ENCODE measurements around the gene LYPLA2. TPM values are rescaled to one million over a fixed set of nuclear protein-coding genes. Genes with fewer than 3 reads are reported as not detected.
"Not testable (repeated sequence)": the region's sequence is repeated elsewhere in the genome, so short reads cannot be mapped to it uniquely, and the experiment has no call there.

Gene LYPLA2
- total RNA-seq, 1 donor from 2014 or later: 42.6 TPM

- Histone ChIP-seq H3K27me3 (ENCODE audit: control insufficient read depth, insufficient read depth, low read length) (no peaks in the 10 kb centered on the region), H3K36me3 (ENCODE audit: control insufficient read depth, insufficient read depth, low read length) (peaks cover 22% of the 10 kb centered on the region), H3K4me3 (ENCODE audit: low read depth, low read length) (no peak overlapping the region)
- FAIRE-seq (no peak), DNase-seq (ENCODE audit: low read depth) (no peak)
- TF ChIP-seq CTCF (IDR thresholded peaks at IDR 0.05; ENCODE audit: insufficient read depth, low read length, severe bottlenecking): no peak
Measured at GRCh38 chr1:23801876-23802275, 10.9 kb downstream of the LYPLA2 start.

- not testable (repeated sequence) for H3K4me3 ChIP-seq (ENCODE audit: low read depth, low read length); DNase-seq (ENCODE audit: low read depth); H3K27me3 ChIP-seq (ENCODE audit: control insufficient read depth, insufficient read depth, low read length); FAIRE-seq
- H3K36me3 ChIP-seq (ENCODE audit: control insufficient read depth, insufficient read depth, low read length): peaks cover 17% of the 10 kb centered on the region
Measured at GRCh38 chr1:23802809-23803342, 11.9 kb downstream of the LYPLA2 start.

- no peak overlapping the region for H3K4me3 ChIP-seq (ENCODE audit: low read depth, low read length)
- H3K36me3 ChIP-seq (ENCODE audit: control insufficient read depth, insufficient read depth, low read length): peaks cover 10% of the 10 kb centered on the region
- TF ChIP-seq CTCF (IDR thresholded peaks at IDR 0.05; ENCODE audit: insufficient read depth, low read length, severe bottlenecking): no peak
- FAIRE-seq (no peak), DNase-seq (ENCODE audit: low read depth) (no peak)
- H3K27me3 ChIP-seq (ENCODE audit: control insufficient read depth, insufficient read depth, low read length): no peaks in the 10 kb centered on the region
Measured at GRCh38 chr1:23803674-23804073, 12.7 kb downstream of the LYPLA2 start.

GRCh38 chr1:23804183-23804835 lies 13.4 kb downstream of the LYPLA2 start:
- peak; percentile 68 for FAIRE-seq
- Histone ChIP-seq H3K4me3 (ENCODE audit: low read depth, low read length) (no peak overlapping the region), H3K36me3 (ENCODE audit: control insufficient read depth, insufficient read depth, low read length) (peaks cover 8% of the 10 kb centered on the region), H3K27me3 (ENCODE audit: control insufficient read depth, insufficient read depth, low read length) (no peaks in the 10 kb centered on the region)
- DNase-seq (ENCODE audit: low read depth): no peak
- TF ChIP-seq CTCF (IDR thresholded peaks at IDR 0.05; ENCODE audit: insufficient read depth, low read length, severe bottlenecking): peak; percentile 5

- Histone ChIP-seq H3K36me3 (ENCODE audit: control insufficient read depth, insufficient read depth, low read length) (peaks cover 8% of the 10 kb centered on the region), H3K27me3 (ENCODE audit: control insufficient read depth, insufficient read depth, low read length) (no peaks in the 10 kb centered on the region), H3K4me3 (ENCODE audit: low read depth, low read length) (no peak overlapping the region)
- TF ChIP-seq CTCF (IDR thresholded peaks at IDR 0.05; ENCODE audit: insufficient read depth, low read length, severe bottlenecking): no peak
- FAIRE-seq: no peak
- DNase-seq (ENCODE audit: low read depth): no peak
Measured at GRCh38 chr1:23805025-23805424, 14.1 kb downstream of the LYPLA2 start.

- FAIRE-seq (no peak), DNase-seq (ENCODE audit: low read depth) (no peak)
- peaks cover 8% of the 10 kb centered on the region for H3K36me3 ChIP-seq (ENCODE audit: control insufficient read depth, insufficient read depth, low read length)
- TF ChIP-seq CTCF (IDR thresholded peaks at IDR 0.05; ENCODE audit: insufficient read depth, low read length, severe bottlenecking): no peak
- no peaks in the 10 kb centered on the region for H3K27me3 ChIP-seq (ENCODE audit: control insufficient read depth, insufficient read depth, low read length)
- H3K4me3 ChIP-seq (ENCODE audit: low read depth, low read length): no peak overlapping the region
Measured at GRCh38 chr1:23806280-23806679, 15.3 kb downstream of the LYPLA2 start.

All from bronchial epithelial cell (primary cell).